Mesothelial cell of epicardium (in vitro differentiated cells): ENCODE measurements around the gene VSTM4. TPM values are rescaled to one million over a fixed set of nuclear protein-coding genes. Genes with fewer than 3 reads are reported as not detected.

Experiments
- DNase-seq, 2 experiments: peaks; one replicate each; pipeline ENCODE4 v3.0.0; 2021; ENCODE audit warnings: low spot score in 2 of 2; ENCODE audit not compliant: unreplicated experiment in 2 of 2
- H3K27ac Mint-ChIP-seq: 2 replicates; pipeline ENCODE4 v1.8.0; 2021; ENCODE audit warnings: mixed read lengths
- H3K27me3 Mint-ChIP-seq: 2 replicates; pipeline ENCODE4 v1.8.0; 2021; ENCODE audit warnings: low read depth, mixed read lengths
- H3K36me3 Mint-ChIP-seq: 2 replicates; pipeline ENCODE4 v1.8.0; 2021; ENCODE audit warnings: mixed read lengths
- H3K4me1 Mint-ChIP-seq: 2 replicates; pipeline ENCODE4 v1.8.0; 2021; ENCODE audit warnings: mixed read lengths
- H3K4me3 Mint-ChIP-seq: 2 replicates; pipeline ENCODE4 v1.8.0; 2021; ENCODE audit warnings: mild to moderate bottlenecking, moderate library complexity, mixed read lengths
- H3K9me3 Mint-ChIP-seq: 2 replicates; pipeline ENCODE4 v1.8.0; 2021; ENCODE audit warnings: mixed read lengths
- total RNA-seq: library from RNA; stranded (reverse); gene quantifications from 3 replicates; pipeline ENCODE4 v1.2.1, GENCODE V29; 2021
- TF ChIP-seq, protein P1 (sequence below): fragments of 200-600 bp; sonication (generic); IDR thresholded peaks from one replicate; pipeline ENCODE4 v1.5.0; 2021; ENCODE audit warnings: antibody characterized with exemption; ENCODE audit not compliant: unreplicated experiment

Gene VSTM4
- total RNA-seq, 1 donor from 2014 or later, result 3.5 TPM

- Mint-ChIP-seq H3K36me3 (no peaks in the 10 kb centered on the region), H3K4me3 (no peak overlapping the region), H3K9me3 (no peaks in the 10 kb centered on the region), H3K27me3 (peaks cover 44% of the 10 kb centered on the region), H3K4me1 (no peaks in the 10 kb centered on the region), H3K27ac (no peak overlapping the region)
- DNase-seq, result no peak
- TF ChIP-seq, protein P1, sequence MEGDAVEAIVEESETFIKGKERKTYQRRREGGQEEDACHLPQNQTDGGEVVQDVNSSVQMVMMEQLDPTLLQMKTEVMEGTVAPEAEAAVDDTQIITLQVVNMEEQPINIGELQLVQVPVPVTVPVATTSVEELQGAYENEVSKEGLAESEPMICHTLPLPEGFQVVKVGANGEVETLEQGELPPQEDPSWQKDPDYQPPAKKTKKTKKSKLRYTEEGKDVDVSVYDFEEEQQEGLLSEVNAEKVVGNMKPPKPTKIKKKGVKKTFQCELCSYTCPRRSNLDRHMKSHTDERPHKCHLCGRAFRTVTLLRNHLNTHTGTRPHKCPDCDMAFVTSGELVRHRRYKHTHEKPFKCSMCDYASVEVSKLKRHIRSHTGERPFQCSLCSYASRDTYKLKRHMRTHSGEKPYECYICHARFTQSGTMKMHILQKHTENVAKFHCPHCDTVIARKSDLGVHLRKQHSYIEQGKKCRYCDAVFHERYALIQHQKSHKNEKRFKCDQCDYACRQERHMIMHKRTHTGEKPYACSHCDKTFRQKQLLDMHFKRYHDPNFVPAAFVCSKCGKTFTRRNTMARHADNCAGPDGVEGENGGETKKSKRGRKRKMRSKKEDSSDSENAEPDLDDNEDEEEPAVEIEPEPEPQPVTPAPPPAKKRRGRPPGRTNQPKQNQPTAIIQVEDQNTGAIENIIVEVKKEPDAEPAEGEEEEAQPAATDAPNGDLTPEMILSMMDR, result no peak
Observed at GRCh38 chr10:49079072-49079471, 36.2 kb downstream of the VSTM4 start.

DNA sequence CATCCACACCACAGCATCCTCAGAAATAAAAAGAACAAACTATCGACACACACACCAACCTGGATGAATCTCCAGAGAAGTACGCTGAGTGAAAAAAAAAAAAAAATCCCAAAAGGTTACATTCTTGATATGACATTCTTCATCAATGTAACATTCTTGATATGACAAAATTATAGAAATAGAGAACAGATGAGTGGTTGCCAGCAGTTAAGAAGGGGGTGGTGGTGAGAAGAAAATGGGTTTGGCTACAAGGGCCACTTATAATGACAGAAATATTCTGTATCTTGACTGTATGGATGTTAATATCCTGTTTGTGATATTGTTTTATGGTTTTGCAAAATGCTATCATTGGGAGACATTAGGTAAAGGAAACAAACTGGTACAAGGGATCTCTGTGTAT is 36.9 kb downstream of the VSTM4 start:
- TF ChIP-seq, protein P1, result no peak
- Mint-ChIP-seq H3K27ac (no peak overlapping the region), H3K27me3 (peaks cover 44% of the 10 kb centered on the region), H3K4me1 (no peaks in the 10 kb centered on the region), H3K36me3 (no peaks in the 10 kb centered on the region), H3K4me3 (no peak overlapping the region), H3K9me3 (no peaks in the 10 kb centered on the region)
- no peak for DNase-seq

- Mint-ChIP-seq H3K36me3 (no peaks in the 10 kb centered on the region), H3K27me3 (peaks cover 45% of the 10 kb centered on the region), H3K4me3 (no peak overlapping the region), H3K4me1 (no peaks in the 10 kb centered on the region), H3K27ac (no peak overlapping the region), H3K9me3 (peaks cover 3% of the 10 kb centered on the region)
- TF ChIP-seq, protein P1, result no peak
- no peak for DNase-seq
Observed at GRCh38 chr10:49076741-49077521, 38.4 kb downstream of the VSTM4 start.

- H3K4me3 Mint-ChIP-seq, result no peak overlapping the region
- no peaks in the 10 kb centered on the region for H3K4me1 Mint-ChIP-seq
- H3K9me3 Mint-ChIP-seq, result peaks cover 3% of the 10 kb centered on the region
- DNase-seq, result no peak
- H3K27ac Mint-ChIP-seq, result no peak overlapping the region
- H3K27me3 Mint-ChIP-seq, result peaks cover 43% of the 10 kb centered on the region
- H3K36me3 Mint-ChIP-seq, result no peaks in the 10 kb centered on the region
- TF ChIP-seq, protein P1, result no peak
Observed at GRCh38 chr10:49076319-49076718, 39.0 kb downstream of the VSTM4 start.

DNA sequence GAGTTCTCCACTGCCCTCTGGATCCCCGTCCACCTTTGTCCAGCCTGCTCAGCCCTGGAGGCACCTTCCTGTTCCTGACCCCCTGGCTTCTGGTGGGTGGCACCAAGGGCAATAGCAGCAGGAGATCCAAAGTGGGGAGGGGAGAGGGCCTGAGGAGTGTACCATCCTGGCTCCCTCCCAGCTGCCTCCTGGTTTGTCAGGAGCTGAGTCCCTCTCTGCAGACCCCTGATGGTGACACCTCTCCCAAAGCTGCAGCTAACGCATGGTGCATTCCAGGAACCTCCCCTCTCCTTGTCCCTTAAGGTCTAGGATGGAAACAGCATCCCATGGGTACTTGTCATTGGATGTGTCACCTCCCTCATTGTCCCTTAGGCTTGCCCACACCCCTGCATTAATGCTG is 39.6 kb downstream of the VSTM4 start:
- Mint-ChIP-seq H3K4me3 (no peak overlapping the region), H3K4me1 (no peaks in the 10 kb centered on the region), H3K27ac (no peak overlapping the region), H3K9me3 (peaks cover 3% of the 10 kb centered on the region), H3K36me3 (no peaks in the 10 kb centered on the region), H3K27me3 (peaks cover 37% of the 10 kb centered on the region)
- TF ChIP-seq, protein P1, result no peak
- DNase-seq, result no peak
